CD4-positive, alpha-beta T cell treated with Interleukin-6 for 4 hours (primary cell): ENCODE results near the gene S1PR2.
"Not testable (repeated sequence)": the region's sequence is repeated elsewhere in the genome, so short reads cannot be mapped to it uniquely, and the experiment has no call there.

Experiments
- DNase-seq: peaks from one replicate; pipeline ENCODE4 v3.0.0-alpha.2; 2020; ENCODE audit warnings: mixed read lengths

Gene S1PR2

GRCh38 chr19:10184636-10185035, 46.5 kb downstream of the S1PR2 start:
- no peak for DNase-seq

- no peak for DNase-seq
Measured at GRCh38 chr19:10183926-10184325, 47.2 kb downstream of the S1PR2 start.

DNA sequence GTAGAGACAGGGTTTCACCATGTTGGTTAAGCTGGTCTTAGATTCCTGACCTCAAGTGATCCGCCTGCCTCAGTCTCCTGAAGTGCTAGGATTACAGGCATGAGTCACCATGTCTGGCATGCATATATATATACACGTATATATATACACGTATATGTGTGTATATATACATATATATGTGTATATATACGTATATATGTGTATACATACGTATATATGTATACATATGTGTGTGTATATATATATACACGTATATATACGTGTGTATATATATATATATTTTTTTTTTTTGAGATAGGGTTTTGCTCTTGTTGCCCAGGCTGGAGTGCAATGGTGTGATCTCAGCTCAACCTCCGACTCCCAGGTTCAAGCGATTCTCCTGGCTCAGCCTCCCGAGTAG, 48.3 kb downstream of the S1PR2 start:
- no peak for DNase-seq

DNA sequence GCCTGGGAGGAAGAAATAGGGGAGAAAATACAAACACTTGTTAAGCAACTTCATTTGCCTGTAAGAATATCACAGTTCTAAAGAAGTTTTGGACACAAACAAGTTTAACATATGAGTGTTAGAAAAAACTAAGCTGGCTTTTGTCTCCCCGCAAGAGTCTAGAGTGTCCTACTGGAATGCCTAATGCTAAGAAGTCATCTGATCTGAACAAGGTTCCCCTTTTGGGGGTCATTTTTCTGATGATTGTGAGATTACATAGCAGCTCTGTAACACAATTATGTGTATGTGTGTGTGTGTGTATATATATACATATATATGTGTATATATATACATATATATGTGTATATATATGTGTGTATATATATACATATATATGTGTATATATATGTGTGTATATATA, 49.1 kb downstream of the S1PR2 start:
- no peak for DNase-seq

GRCh38 chr19:10180459-10180858, 50.7 kb downstream of the S1PR2 start:
- no peak for DNase-seq

DNA sequence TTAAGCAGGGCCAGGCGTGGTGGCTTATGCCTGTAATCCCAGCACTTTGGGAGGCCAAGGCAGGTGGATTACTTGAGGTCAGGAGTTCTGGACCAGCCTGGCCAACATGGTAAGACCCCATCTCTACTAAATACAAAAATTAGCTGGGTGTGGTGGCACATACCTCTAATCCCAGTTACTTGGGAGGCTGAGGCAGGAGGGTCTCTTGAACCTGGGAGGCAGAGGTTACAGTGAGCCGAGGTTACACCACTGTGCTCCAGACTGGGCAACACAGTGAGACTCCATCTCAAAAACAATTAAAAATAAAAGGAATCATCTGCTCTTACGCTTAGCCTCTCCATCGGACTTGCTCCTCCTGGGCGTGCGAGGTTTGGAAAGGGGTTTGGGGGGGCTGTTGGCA, 51.1 kb downstream of the S1PR2 start:
- DNase-seq, result not testable (repeated sequence)

DNA sequence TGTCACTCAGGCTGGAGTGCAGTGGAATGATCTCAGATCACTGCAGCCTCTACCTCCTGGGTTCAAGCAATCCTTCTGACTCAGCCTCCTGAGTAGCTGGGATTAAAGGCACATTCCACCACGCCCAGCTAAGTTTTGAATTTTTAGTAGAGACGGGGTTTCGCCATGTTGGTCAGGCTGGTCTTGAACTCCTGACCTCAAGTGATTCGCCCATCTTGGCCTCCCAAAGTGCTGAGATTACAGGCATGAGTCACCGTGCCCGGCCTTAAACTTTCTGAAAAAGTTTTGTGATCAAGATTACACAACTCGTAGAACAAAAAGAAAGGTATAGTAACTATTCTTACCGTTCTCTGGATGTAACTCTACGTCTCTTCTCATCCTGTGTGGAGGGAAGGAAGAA, 57.6 kb downstream of the S1PR2 start:
- DNase-seq, result no peak
